ENCODE data around the gene SLC7A8.

- TF ChIP-seq CTCF (IDR thresholded peaks at IDR 0.05) (no peak), POLR2A (IDR thresholded peaks at IDR 0.05) (no peak)
Measured at GRCh38 chr14:23183158-23183470, 346 bp downstream of the SLC7A8 start.

Data from heart left ventricle (tissue), 13 donors.